ENCODE measurements around the gene DLG1. TPM values are rescaled to one million over a fixed set of nuclear protein-coding genes. Genes with fewer than 3 reads are reported as not detected.

The DLG1 gene
- polyA plus RNA-seq, 4 donors, result 73.5 to 98.8 (median 94.4) TPM

- no peak for DNase-seq (ENCODE audit: low read depth in 4 of 4, low spot score in 3 of 4)
Observed at GRCh38 chr3:197023241-197023997, 275.0 kb downstream of the DLG1 start.

GRCh38 chr3:197022405-197023231, 275.8 kb downstream of the DLG1 start:
- no peak for DNase-seq (ENCODE audit: low read depth in 4 of 4, low spot score in 3 of 4)

- no peak for DNase-seq (ENCODE audit: low read depth in 4 of 4, low spot score in 3 of 4)
Observed at GRCh38 chr3:197021729-197022404, 276.5 kb downstream of the DLG1 start.

- DNase-seq (ENCODE audit: low read depth in 4 of 4, low spot score in 3 of 4), result no peak
Observed at GRCh38 chr3:197021231-197021630, 277.2 kb downstream of the DLG1 start.

GRCh38 chr3:197019535-197019934, 278.9 kb downstream of the DLG1 start:
- DNase-seq (ENCODE audit: low read depth in 4 of 4, low spot score in 3 of 4), result no peak

GRCh38 chr3:197019021-197019420, 279.4 kb downstream of the DLG1 start:
- no peak for DNase-seq (ENCODE audit: low read depth in 4 of 4, low spot score in 3 of 4)

GRCh38 chr3:197017003-197017402, 281.4 kb downstream of the DLG1 start:
- DNase-seq (ENCODE audit: low read depth in 4 of 4, low spot score in 3 of 4), result no peak

- no peak for DNase-seq (ENCODE audit: low read depth in 4 of 4, low spot score in 3 of 4)
Observed at GRCh38 chr3:197015790-197016736, 282.3 kb downstream of the DLG1 start.

- no peak for DNase-seq (ENCODE audit: low read depth in 4 of 4, low spot score in 3 of 4)
Observed at GRCh38 chr3:197014942-197015575, 283.4 kb downstream of the DLG1 start.

GRCh38 chr3:197014024-197014423, 284.4 kb downstream of the DLG1 start:
- no peak for DNase-seq (ENCODE audit: low read depth in 4 of 4, low spot score in 3 of 4)

GRCh38 chr3:197012540-197012883, 285.9 kb downstream of the DLG1 start:
- no peak for DNase-seq (ENCODE audit: low read depth in 4 of 4, low spot score in 3 of 4)

- DNase-seq (ENCODE audit: low read depth in 4 of 4, low spot score in 3 of 4), result no peak
Observed at GRCh38 chr3:197011780-197012539, 286.5 kb downstream of the DLG1 start.

GRCh38 chr3:197010556-197011351, 287.7 kb downstream of the DLG1 start:
- no peak for DNase-seq (ENCODE audit: low read depth in 4 of 4, low spot score in 3 of 4)

GRCh38 chr3:197009532-197010019, 288.8 kb downstream of the DLG1 start:
- DNase-seq (ENCODE audit: low read depth in 4 of 4, low spot score in 3 of 4), result no peak

- DNase-seq (ENCODE audit: low read depth in 4 of 4, low spot score in 3 of 4), result no peak
Observed at GRCh38 chr3:197008436-197009209, 289.8 kb downstream of the DLG1 start.

- no peak for DNase-seq (ENCODE audit: low read depth in 4 of 4, low spot score in 3 of 4)
Observed at GRCh38 chr3:197007953-197008352, 290.5 kb downstream of the DLG1 start.

- DNase-seq (ENCODE audit: low read depth in 4 of 4, low spot score in 3 of 4), result no peak
Observed at GRCh38 chr3:197007296-197007940, 291.0 kb downstream of the DLG1 start.
